HG02884 (cell line): ENCODE measurements around the gene MS4A18.
"Not testable (repeated sequence)": the region's sequence is repeated elsewhere in the genome, so short reads cannot be mapped to it uniquely, and the experiment has no call there.

ENCODE experiments used
- ATAC-seq: cut with Tn5 transposase; IDR thresholded peaks from one replicate; pipeline ENCODE4 v1.9.1; 2021; ENCODE audit warnings: mild to moderate bottlenecking, moderate library complexity; ENCODE audit not compliant: unreplicated experiment

MS4A18 gene

DNA sequence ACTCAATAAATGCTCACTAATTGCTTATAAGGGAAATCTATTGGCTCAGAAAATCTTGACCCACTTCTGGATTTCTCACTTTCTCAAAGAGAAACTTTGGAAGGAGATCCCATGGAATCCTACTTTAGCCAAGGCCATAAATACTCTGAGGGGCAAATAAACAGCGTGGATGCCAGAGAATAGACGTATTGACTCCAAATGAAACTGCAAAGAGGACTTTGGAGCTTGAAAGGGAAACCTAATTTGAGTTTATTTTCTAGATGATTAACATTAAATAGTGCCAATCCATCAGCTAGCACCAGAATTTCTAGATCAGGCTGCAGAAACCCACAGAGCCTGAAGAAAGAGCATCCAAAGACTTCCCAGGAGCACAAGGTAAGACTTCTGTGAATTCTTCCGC, at the start of gene MS4A18:
Gene MS4A18, plus strand, starts transcription at position 301 of the 400 bp plus-strand sequence.
- ATAC-seq = no peak

DNA sequence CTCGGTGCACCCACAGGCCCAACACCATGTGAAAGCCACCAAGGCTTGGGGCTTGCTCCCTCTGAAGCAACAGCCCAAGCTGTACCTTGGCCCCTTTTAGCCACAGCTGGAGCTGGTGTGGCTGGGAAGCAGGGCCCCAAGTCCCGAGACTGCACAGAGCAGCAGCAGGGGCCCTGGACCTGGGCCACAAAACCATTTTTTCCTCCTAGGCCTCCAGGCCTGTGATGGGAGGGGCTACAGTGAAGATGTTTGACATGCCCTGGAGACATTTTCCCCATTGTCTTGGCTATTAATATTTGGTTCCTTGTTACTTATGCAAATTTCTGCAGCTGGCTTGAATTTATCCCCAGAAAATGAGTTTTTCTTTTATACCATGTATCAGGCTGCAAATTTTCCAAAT, 46.3 kb upstream of the MS4A18 start:
- ATAC-seq = not testable (repeated sequence)

DNA sequence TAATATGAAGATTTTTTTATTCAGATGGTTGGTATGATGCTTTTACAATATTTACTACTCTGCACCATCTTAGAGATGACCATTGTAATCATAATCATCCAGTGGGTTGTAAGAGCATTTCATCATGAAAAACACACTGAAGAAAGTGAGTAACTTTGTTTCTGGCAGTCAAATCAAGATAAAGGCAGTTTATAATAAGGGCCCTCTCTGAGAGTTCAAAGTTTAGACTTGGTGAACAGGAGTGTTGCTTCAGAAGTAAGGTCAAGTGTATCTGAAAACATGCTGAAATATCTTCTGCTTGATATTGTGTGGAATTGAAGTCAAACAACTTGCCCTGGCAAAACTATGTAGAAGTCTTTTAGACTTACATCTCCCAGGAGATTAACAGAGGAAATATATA, 44.6 kb upstream of the MS4A18 start:
- no peak for ATAC-seq

DNA sequence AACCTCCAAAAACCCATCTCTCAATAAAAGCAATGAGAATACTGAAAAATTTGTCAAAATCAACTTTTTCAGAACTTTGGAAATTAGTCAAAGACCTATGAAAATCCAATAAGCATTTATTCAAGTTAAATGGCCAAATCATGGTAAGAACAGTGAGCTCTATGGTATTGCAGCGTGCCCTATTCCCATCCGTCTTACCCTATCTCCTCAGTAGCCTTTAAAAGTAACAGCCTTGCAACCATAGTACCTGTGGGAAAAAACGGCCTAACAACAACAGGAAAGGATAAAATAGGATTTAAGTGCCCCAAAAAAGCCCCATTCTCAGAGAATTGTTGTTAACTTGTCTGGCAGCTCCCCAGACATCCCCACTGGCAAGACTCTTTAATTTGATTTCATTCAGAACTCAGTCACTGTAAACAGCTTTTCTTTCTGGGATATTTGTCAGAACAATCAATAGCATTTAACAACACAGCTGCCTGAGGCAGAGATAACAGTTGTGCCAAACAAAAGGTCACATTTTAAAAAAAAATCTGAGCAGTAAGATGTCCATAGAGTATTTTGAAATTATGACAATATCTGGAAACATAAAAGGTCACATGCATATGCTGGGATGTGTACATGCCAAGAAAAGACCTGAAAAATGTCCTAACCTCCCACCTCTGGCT, 43.9 kb upstream of the MS4A18 start:
- no peak for ATAC-seq

DNA sequence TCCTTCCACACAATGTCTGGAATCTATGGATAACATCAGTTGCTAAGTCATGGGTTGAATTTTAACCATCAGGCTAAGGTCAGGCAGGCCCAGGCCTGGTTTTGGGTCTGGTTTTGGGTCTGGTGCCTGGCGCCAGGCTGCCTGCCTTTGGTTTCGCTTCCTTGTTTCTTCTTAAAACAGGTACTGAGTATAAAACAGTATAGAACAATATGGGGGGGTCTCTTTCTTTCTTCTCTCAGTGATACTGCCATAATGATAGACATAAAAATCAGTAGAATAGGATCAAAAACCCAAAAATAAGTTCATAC, 40.0 kb upstream of the MS4A18 start:
- ATAC-seq = not testable (repeated sequence)

DNA sequence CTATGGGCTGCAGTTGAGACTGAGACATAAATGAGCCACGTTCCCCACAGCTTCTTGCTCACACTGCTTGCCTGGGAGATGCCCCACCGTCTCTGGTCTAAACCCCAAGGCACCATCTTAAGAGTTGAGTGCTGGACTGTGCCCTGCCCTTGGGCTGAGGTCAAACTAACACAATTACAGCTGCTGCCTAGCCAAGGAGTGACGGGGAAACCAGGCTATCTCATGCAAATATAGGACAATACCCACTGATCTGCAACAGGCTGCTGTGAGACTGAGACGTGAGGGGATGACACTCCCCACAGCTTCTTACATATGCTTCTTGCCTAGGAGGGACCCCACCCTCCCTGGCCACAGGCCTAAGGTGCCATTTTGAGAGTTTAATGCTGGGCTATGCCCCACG, 32.9 kb upstream of the MS4A18 start:
- no peak for ATAC-seq

DNA sequence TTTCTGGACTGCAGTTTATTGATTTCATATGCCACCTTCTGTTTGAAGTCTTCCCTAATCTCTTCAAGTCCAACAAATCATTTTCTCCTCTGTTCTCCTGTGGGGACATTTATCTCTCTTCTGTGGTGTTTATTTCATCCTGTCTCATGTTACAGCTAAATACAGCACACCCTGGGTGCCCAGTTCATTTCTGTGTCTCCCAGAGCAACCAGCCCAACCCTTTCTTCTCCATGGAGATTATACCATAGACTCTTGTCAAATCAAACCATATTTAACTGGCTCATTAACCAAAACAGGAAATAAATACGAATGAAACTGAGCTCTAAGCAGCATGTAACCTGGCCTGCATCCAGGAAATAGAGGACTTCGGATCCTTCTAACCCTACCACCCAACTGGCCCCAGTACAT, 25.2 kb upstream of the MS4A18 start, which contains the start of gene MS4A8:
Gene MS4A8, plus strand, starts transcription at position 329 of the 408 bp plus-strand sequence. CDS start 1,249 bp downstream, outside the sequence.
- ATAC-seq = no peak

DNA sequence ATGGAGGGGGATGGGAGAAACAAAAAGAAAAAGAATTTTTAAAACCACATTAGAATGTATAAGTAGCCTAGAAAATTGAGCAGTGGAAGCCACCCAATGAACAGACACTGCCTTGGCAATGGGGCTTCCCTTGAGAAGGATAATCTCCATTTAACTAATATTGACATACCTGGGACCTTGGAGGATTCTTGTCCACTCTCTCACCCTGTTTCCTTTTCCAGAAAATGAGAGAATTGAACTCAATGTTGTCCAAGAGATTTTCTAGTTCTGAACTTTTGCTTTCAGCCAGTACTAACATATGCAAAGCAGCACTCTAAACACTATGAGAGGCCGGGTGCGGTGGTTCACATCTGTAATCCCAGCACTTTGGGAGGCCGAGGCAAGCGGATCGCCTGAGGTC, 24.6 kb upstream of the MS4A18 start:
- no peak for ATAC-seq

DNA sequence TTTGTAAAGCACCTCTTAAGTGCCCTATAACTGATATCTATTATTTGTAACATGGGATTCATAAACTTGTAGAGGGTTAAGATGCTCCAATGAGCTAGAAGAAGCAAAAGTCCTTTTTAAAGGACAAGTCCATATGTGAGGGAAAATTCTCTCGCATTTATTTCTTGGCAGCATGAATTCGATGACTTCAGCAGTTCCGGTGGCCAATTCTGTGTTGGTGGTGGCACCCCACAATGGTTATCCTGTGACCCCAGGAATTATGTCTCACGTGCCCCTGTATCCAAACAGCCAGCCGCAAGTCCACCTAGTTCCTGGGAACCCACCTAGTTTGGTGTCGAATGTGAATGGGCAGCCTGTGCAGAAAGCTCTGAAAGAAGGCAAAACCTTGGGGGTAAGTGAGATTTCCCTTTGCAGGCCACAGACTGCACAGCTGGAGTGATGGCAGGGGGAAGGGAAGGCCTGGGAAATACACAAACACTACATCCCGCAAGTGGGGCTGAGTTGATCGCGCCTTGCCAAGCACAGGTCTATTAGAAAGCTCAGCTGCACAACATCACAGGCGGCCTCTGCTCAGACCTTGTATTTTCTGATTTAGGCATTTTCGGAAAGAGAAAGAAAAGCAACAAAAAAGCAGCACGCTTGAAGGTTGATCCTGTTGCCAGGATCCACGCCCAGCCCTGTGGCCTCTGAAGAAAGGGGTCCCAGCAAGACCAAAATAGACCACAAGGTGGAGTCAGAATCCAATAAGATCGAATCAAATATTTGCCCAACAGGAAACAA, 23.6 kb upstream of the MS4A18 start:
- ATAC-seq = no peak

DNA sequence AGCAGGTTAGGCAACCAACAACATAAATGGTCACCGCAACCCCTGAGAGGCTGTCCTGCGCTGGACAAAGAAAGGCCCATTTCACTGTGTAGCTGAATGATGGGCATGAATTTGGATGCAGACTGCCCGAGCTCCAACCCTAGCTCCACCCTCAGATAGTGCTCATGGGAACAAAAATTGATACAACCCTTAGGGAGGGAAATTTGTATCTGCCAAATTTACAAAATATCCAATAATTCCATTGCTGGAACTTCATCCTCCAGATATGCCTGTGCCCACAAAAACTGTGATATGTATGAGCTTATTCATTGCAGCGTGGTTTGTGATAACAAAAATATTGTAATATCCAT, 23.1 kb upstream of the MS4A18 start:
- no peak for ATAC-seq

DNA sequence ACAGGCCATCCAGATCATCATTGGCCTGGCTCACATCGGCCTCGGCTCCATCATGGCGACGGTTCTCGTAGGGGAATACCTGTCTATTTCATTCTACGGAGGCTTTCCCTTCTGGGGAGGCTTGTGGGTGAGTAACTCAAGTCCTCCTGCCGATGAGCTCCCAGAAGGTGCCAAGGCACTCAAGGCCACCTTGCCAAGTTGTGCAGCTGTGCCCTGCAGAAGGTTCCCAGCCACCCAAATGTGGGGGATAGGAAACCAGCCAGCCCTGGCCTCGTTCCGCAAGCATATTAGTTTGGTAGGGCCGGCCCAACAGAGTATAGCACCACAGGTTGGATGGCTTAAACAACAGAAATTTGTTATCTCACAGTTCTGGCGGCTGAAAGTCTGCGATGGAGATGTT, 21.1 kb upstream of the MS4A18 start:
- no peak for ATAC-seq

DNA sequence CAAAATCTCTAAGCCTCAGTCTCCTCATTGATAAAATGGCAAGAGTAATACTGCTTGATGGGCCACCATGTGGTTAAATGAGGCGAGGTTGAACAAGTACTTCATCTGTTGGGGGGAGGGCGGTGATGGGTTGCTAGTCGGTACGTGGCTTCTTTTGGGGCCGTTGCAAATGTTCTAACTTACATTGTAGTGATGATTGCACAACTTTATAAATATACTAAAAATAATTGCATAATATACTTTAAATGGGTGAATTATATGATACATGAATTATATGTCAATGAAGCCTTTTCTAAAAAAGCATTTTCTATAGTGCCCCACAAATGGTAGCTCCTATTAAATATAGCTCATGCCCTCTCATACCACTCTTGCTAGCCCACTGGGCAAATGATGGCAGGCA, 18.6 kb upstream of the MS4A18 start:
- no peak for ATAC-seq

DNA sequence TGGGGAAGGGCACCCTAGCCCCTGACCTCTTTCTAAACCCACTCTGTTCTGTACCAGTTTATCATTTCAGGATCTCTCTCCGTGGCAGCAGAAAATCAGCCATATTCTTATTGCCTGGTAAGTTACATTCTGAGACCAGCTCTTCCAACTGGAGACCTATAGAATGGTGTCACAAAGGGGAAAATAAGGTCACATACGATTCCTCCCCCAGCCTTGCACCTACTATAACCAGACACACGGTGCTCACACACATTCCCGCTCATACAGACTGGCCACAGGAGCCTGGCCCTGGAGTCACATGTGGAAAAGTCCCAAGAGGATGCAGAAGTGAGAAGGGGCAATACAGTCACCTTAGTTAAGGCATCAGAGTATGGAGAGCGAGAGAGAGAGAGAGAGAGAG, 17.6 kb upstream of the MS4A18 start:
- ATAC-seq = no peak

DNA sequence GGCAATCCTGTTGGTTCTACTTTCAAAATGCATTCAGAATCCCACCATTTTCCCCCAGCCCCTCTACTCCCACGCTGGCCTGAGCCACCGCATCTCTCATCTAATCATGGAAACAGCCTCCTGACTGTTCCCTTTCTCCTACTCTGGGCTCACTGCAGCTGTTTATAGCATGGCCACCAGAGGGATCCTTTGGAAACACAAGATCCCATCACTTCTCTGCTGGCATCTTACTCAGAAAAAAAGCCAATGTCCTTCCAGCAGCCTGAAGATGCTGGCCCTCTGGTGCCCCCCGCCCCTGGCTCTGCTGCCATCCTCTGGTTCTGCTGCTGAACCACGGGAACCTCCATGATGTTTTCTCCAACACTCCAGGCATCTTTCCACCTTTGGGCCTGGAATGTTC, 14.0 kb upstream of the MS4A18 start:
- no peak for ATAC-seq

DNA sequence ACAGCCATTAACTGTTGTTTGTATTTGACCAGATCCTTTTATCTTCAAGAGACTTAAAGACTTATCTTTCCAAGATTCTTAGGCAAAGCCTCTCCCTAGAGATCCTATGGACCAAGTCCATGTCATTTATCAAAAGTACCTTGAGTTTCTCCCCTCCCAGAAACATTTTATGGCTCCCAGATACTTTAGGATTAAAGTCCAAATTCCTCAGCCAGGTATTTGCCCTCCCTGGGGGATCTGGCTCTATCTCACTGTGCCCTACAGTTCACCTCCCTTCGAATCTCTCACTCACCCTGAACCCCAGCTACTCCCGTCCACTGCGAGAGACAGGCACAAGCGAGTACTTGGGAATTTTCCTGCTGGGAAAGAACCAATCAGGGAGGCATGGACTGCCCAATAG, 13.2 kb upstream of the MS4A18 start:
- no peak for ATAC-seq

DNA sequence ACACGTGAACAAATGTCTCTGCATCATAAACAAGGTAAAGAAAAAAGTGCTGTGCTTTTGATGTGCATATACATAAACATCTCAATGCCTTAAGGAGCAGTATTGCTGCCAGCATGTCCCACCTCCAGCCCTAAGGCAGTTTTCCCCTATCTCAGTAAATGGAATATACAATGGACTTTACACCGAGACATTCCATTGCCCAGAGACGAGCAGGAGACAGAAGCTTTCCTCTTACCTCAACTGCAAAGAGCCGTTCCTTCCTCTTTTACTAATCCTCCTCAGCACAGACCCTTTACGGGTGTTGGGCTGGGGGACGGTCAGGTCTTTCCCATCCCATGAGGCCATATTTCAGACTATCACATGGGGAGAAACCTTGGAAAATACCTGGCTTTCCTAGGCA, 11.1 kb upstream of the MS4A18 start:
- not testable (repeated sequence) for ATAC-seq

DNA sequence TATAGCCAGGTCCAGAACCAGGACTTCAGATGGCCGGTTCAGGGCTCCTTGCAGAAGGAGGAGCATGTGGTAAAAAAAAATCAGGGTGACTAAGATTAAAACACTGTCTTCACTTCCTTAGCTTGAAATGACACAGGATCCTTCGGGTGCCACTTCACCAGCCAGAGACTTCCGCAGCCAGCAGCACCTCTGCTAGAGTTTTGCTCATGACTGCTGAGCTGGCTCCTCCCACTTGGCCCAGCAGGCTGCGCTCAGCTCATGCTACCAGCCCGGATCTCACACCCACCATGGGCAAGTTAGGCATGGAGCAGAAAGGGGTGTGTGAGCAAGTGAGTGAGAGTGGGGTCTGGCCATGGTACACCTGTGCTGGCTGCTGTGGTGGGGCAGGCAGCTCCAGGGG, 6.6 kb upstream of the MS4A18 start:
- no peak for ATAC-seq

DNA sequence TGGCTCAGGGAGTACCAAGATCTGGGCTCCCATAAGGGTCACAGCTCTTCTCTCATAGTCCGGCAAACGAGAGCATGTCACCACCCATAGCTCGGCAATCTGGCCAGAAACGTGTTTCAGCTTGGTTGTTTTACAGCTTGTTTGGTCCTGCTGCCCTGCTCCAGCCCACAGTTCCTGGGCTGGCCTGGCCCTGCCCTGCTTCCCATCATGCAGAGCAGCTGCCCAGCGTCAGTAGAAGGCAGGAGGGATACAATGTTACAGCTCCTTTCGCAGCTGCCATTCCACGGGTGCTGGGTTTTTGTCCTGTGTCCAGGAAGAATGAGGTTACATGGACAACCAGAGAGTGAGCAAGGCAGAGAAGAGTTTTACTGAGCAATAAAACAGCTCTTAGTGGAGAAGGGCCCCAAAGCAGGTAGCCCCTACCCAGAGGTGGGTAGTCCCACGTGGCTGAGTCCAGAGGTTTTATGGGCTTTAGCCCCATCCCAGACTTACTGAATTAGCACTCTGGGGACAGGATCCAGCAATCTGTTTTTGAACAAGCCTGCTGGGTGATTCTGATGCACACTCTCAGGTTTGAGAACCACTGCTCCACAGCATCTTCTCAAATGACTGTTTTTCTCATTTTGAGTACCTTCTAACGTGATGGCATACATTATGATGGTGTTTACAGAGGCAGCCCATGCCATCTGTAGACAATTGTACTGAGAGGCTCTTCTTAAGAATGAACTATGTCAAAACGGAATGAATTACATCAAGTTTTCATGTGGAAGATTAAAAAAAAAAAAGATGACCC, 5.8 kb upstream of the MS4A18 start:
- no peak for ATAC-seq

DNA sequence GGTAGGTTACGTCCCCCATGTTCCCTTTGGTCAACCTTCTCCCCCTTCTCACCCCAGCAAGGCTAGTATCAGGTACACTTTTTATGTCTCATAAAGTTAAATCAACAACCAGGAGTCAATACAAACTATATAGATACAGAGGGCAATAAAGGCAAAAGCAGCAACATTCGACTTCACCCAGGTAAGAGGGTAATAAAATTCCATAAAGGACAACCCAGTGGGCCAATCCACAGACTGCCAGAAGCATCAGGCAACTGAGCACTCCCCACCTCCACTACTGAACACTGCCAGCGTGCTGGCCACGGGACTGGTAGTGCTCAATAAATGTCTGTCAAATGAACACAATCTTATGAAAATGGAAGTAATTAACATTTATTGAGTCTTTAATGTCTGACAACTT, 5.1 kb upstream of the MS4A18 start:
- no peak for ATAC-seq

DNA sequence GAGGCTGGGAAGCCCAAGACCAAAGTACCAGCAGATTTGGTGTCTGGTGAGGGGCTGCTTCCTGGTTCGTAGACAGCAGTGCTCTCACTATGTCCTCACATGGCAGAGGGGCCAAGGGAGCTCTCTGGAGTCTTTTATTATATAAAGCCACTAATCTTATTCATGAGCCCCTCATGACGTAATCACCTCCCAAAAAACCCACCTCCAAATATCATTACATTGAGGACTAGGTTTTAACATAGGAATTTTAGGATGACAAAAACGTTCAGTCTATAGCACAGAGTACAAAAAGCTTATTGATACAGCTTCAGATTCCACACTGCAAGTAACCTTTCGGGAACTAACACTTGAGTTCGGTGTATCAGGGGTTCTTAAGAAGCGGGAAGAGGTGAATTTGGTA, 4.1 kb upstream of the MS4A18 start:
- no peak for ATAC-seq

DNA sequence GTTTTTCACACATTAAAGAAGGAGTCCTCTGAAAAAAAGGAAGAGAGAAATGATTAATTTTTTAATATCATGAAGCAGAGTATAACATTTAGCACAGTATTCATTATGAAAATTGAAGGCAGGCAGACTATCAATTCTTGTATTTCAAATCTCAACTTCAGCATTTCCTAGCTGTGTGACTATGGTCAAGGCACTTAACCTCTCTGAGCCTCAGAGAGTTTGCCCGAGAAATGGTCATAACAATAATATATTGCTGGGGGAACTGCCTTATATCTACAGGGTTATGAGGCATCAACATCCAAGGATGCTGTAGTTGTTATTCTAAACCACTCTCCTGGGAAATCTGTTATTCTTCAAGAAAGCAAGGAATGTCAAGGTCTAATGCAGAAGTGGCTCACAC, 1.1 kb downstream of the MS4A18 start:
- no peak for ATAC-seq

DNA sequence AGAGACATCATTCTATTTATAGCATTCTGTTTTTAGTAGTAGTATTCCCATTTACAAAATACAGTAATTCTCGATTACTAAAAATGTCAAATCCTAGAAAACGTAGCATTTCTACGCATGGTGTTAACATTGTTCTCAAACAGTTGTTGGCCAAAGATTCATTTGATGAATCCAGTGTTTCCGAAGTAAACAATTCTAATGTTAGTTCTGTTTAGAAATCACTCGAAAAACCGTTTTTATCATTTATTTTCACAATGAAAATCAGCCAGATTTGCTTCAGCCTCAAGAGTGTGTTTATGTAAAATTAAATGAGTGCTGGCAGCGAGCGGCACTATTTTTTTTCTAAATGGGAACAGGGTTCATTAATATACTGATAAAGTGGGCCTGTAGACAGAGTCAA, 7.1 kb downstream of the MS4A18 start:
- no peak for ATAC-seq
